ENCODE results near the gene SPHKAP.
A peak's percentile ranks its signal among the peaks of the same experiment; 100 is the strongest.

The SPHKAP gene

GRCh38 chr2:228107846-228108245 lies 73.6 kb downstream of the SPHKAP start:
- no peak overlapping the region for H3K4me3 ChIP-seq
- no peaks in the 10 kb centered on the region for H3K36me3 ChIP-seq (ENCODE audit: insufficient read depth, low read length)
- H3K9me3 ChIP-seq (ENCODE audit: low read depth, low read length) = peaks cover 7% of the 10 kb centered on the region; the same call in 1 of the 2 replicates
- no peak for TF ChIP-seq EZH2 (IDR thresholded peaks at IDR 0.05)
- no peak for TF ChIP-seq FOXP2 (optimal IDR thresholded peaks at IDR 0.05; ENCODE audit: control extremely low read depth, extremely low read length, insufficient read depth)
- no peak for TF ChIP-seq POLR2AphosphoS5 (IDR thresholded peaks at IDR 0.05; ENCODE audit: borderline replicate concordance, low read depth, low read length)
- H3K27ac ChIP-seq = no peak overlapping the region
- no peak overlapping the region for H3K9ac ChIP-seq (ENCODE audit: insufficient read length)
- DNase-seq (ENCODE audit: low read depth, low spot score) = no peak

DNA sequence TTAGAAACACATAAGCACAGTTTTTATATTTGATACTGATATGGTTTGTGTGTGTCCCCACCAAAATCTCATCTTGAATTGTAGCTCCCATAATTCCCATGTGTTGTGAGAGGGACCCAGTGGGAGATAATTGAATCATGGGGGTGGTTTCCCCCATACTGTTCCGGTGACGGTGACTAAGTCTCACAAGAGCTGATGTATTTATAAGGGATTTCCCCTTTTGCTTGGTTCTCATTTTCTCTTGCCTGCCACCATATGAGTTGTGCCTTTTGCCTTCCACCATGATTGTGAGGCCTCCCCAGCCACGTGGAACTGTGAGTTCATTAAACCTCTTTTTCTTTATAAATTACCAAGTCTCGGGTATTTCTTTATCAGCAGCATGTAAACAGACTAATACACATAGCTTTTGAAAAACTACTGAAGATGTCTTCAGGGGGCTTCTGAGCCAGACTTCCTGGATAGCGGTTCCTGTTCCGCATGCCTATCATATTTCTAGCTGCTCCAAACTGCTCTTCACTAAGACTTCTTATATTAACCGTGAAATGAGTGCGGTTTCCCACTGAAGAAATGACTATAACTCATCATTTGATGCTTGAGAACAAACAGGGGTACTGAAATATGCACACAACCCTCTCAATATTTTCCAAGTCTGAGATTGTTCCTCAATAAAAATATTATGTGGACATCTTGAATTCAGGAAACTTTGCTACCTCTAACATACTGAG lies 75.8 kb downstream of the SPHKAP start:
- peak; percentile 86 for DNase-seq (ENCODE audit: low read depth, low spot score)
- TF ChIP-seq FOXP2 (optimal IDR thresholded peaks at IDR 0.05; ENCODE audit: control extremely low read depth, extremely low read length, insufficient read depth) (no peak), EZH2 (IDR thresholded peaks at IDR 0.05) (no peak), POLR2AphosphoS5 (IDR thresholded peaks at IDR 0.05; ENCODE audit: borderline replicate concordance, low read depth, low read length) (peak; percentile 43; the same call in 1 of the 2 replicates)
- peak overlapping the region; percentile 28; the same call in 1 of the 2 replicates for H3K4me3 ChIP-seq
- H3K9ac ChIP-seq (ENCODE audit: insufficient read length) = no peak overlapping the region
- H3K27ac ChIP-seq = peak overlapping the region; percentile 21; the same call in 1 of the 2 replicates
- H3K36me3 ChIP-seq (ENCODE audit: insufficient read depth, low read length) = no peaks in the 10 kb centered on the region
- H3K9me3 ChIP-seq (ENCODE audit: low read depth, low read length) = peaks cover 7% of the 10 kb centered on the region; the same call in 1 of the 2 replicates

- Histone ChIP-seq H3K36me3 (ENCODE audit: insufficient read depth, low read length) (no peaks in the 10 kb centered on the region), H3K27ac (no peak overlapping the region), H3K4me3 (no peak overlapping the region), H3K9me3 (ENCODE audit: low read depth, low read length) (peaks cover 7% of the 10 kb centered on the region; the same call in 1 of the 2 replicates), H3K9ac (ENCODE audit: insufficient read length) (no peak overlapping the region)
- TF ChIP-seq POLR2AphosphoS5 (IDR thresholded peaks at IDR 0.05; ENCODE audit: borderline replicate concordance, low read depth, low read length) = no peak
- TF ChIP-seq FOXP2 (optimal IDR thresholded peaks at IDR 0.05; ENCODE audit: control extremely low read depth, extremely low read length, insufficient read depth) = no peak
- no peak for TF ChIP-seq EZH2 (IDR thresholded peaks at IDR 0.05)
- no peak for DNase-seq (ENCODE audit: low read depth, low spot score)
Observed at GRCh38 chr2:228104215-228104614, 77.3 kb downstream of the SPHKAP start.

GRCh38 chr2:228103379-228103778 lies 78.1 kb downstream of the SPHKAP start:
- TF ChIP-seq EZH2 (IDR thresholded peaks at IDR 0.05) (no peak), POLR2AphosphoS5 (IDR thresholded peaks at IDR 0.05; ENCODE audit: borderline replicate concordance, low read depth, low read length) (no peak), FOXP2 (optimal IDR thresholded peaks at IDR 0.05; ENCODE audit: control extremely low read depth, extremely low read length, insufficient read depth) (no peak)
- Histone ChIP-seq H3K36me3 (ENCODE audit: insufficient read depth, low read length) (no peaks in the 10 kb centered on the region), H3K4me3 (no peak overlapping the region), H3K9me3 (ENCODE audit: low read depth, low read length) (peaks cover 7% of the 10 kb centered on the region; the same call in 1 of the 2 replicates), H3K9ac (ENCODE audit: insufficient read length) (no peak overlapping the region), H3K27ac (no peak overlapping the region)
- DNase-seq (ENCODE audit: low read depth, low spot score) = no peak

GRCh38 chr2:228102949-228103348 lies 78.5 kb downstream of the SPHKAP start:
- no peak for DNase-seq (ENCODE audit: low read depth, low spot score)
- H3K36me3 ChIP-seq (ENCODE audit: insufficient read depth, low read length) = no peaks in the 10 kb centered on the region
- no peak overlapping the region for H3K4me3 ChIP-seq
- H3K27ac ChIP-seq = no peak overlapping the region
- peaks cover 7% of the 10 kb centered on the region; the same call in 1 of the 2 replicates for H3K9me3 ChIP-seq (ENCODE audit: low read depth, low read length)
- TF ChIP-seq POLR2AphosphoS5 (IDR thresholded peaks at IDR 0.05; ENCODE audit: borderline replicate concordance, low read depth, low read length) (no peak), FOXP2 (optimal IDR thresholded peaks at IDR 0.05; ENCODE audit: control extremely low read depth, extremely low read length, insufficient read depth) (no peak), EZH2 (IDR thresholded peaks at IDR 0.05) (no peak)
- H3K9ac ChIP-seq (ENCODE audit: insufficient read length) = no peak overlapping the region

- Histone ChIP-seq H3K9ac (ENCODE audit: insufficient read length) (no peak overlapping the region), H3K4me3 (no peak overlapping the region), H3K9me3 (ENCODE audit: low read depth, low read length) (no peaks in the 10 kb centered on the region), H3K36me3 (ENCODE audit: insufficient read depth, low read length) (no peaks in the 10 kb centered on the region), H3K27ac (no peak overlapping the region)
- no peak for DNase-seq (ENCODE audit: low read depth, low spot score)
- no peak for TF ChIP-seq FOXP2 (optimal IDR thresholded peaks at IDR 0.05; ENCODE audit: control extremely low read depth, extremely low read length, insufficient read depth)
- TF ChIP-seq POLR2AphosphoS5 (IDR thresholded peaks at IDR 0.05; ENCODE audit: borderline replicate concordance, low read depth, low read length) = no peak
- no peak for TF ChIP-seq EZH2 (IDR thresholded peaks at IDR 0.05)
Observed at GRCh38 chr2:228094377-228094921, 87.0 kb downstream of the SPHKAP start.

GRCh38 chr2:228092056-228092455 lies 89.4 kb downstream of the SPHKAP start:
- Histone ChIP-seq H3K36me3 (ENCODE audit: insufficient read depth, low read length) (no peaks in the 10 kb centered on the region), H3K4me3 (no peak overlapping the region), H3K27ac (no peak overlapping the region), H3K9me3 (ENCODE audit: low read depth, low read length) (no peaks in the 10 kb centered on the region), H3K9ac (ENCODE audit: insufficient read length) (no peak overlapping the region)
- no peak for DNase-seq (ENCODE audit: low read depth, low spot score)
- TF ChIP-seq EZH2 (IDR thresholded peaks at IDR 0.05) (no peak), POLR2AphosphoS5 (IDR thresholded peaks at IDR 0.05; ENCODE audit: borderline replicate concordance, low read depth, low read length) (no peak), FOXP2 (optimal IDR thresholded peaks at IDR 0.05; ENCODE audit: control extremely low read depth, extremely low read length, insufficient read depth) (no peak)

GRCh38 chr2:228086561-228086960 lies 94.9 kb downstream of the SPHKAP start:
- no peaks in the 10 kb centered on the region for H3K9me3 ChIP-seq (ENCODE audit: low read depth, low read length)
- no peak overlapping the region for H3K9ac ChIP-seq (ENCODE audit: insufficient read length)
- TF ChIP-seq FOXP2 (optimal IDR thresholded peaks at IDR 0.05; ENCODE audit: control extremely low read depth, extremely low read length, insufficient read depth) (no peak), POLR2AphosphoS5 (IDR thresholded peaks at IDR 0.05; ENCODE audit: borderline replicate concordance, low read depth, low read length) (no peak), EZH2 (IDR thresholded peaks at IDR 0.05) (no peak)
- no peaks in the 10 kb centered on the region for H3K36me3 ChIP-seq (ENCODE audit: insufficient read depth, low read length)
- no peak overlapping the region for H3K4me3 ChIP-seq
- DNase-seq (ENCODE audit: low read depth, low spot score) = no peak
- no peak overlapping the region for H3K27ac ChIP-seq

Measured in SK-N-MC (cell line).